ENCODE measurements around the gene DFFA. TPM values are rescaled to one million over a fixed set of nuclear protein-coding genes. Genes with fewer than 3 reads are reported as not detected.

DFFA gene
- total and polyA plus RNA-seq, 2 donors (not counting 3 experiments of a cell fraction or from before 2014, with no cell fraction given) = 30.0 to 44.5 TPM

- Histone ChIP-seq H3K4me2 (ENCODE audit: insufficient read depth, low read length) (no peak overlapping the region), H3K4me3 (replicated peaks in 1 of 3; ENCODE audit: insufficient read depth in 1 of 3, low read depth in 1 of 3, low read length in 3 of 3) (no peak overlapping the region), H3K9ac (replicated peaks; ENCODE audit: extremely low read depth, insufficient read depth, low read length) (no peak overlapping the region), H3K9me1 (replicated peaks; ENCODE audit: control insufficient read depth, extremely low read depth, insufficient read depth, low read length) (no peaks in the 10 kb centered on the region), H3K36me3 (ENCODE audit: control insufficient read depth in 2 of 2, extremely low read depth in 1 of 2, insufficient read depth in 2 of 2, low read length in 2 of 2) (no peaks in the 10 kb centered on the region), H3K27ac (ENCODE audit: insufficient read depth, low read depth, low read length) (no peak overlapping the region), H4K20me1 (replicated peaks; ENCODE audit: control insufficient read depth, extremely low read depth, insufficient read depth, low read length) (no peaks in the 10 kb centered on the region), H3K79me2 (ENCODE audit: control insufficient read depth, insufficient read depth, low read length) (peaks cover 10% of the 10 kb centered on the region), H3K9me3 (replicated peaks; ENCODE audit: control insufficient read depth, insufficient read depth, low read length) (no peaks in the 10 kb centered on the region), H2AFZ (ENCODE audit: low read depth, low read length) (no peak overlapping the region), H3K4me1 (ENCODE audit: control insufficient read depth, extremely low read depth, insufficient read depth, low read length) (peaks cover 3% of the 10 kb centered on the region), H3K27me3 (ENCODE audit: control insufficient read depth in 2 of 2, insufficient read depth in 2 of 2, low read length in 2 of 2) (no peaks in the 10 kb centered on the region)
- DNase-seq (ENCODE audit: low read depth, low spot score) (no peak), FAIRE-seq (no peak)
- intact Hi-C loops (cut with micrococcal nuclease) (no loop called here), dilution Hi-C loops (cut with MboI; ENCODE audit: extremely low pct_ligation_motif_present, low sequenced_read_pairs) (no loop called here)
- no peak for TF ChIP-seq FOS (IDR thresholded peaks at IDR 0.05; ENCODE audit: borderline replicate concordance, insufficient read depth, low read length)
- no peak for TF ChIP-seq POLR2A (IDR thresholded peaks at IDR 0.05; ENCODE audit: low read depth, low read length)
- TF ChIP-seq MAX (IDR thresholded peaks at IDR 0.05; ENCODE audit: insufficient read depth, insufficient read length) = no peak
- ChIA-PET CTCF (interaction anchor here (1.5 to 2.5 kb wide), 4 partner anchors 8 to 26 kb away, joined by 5 to 12 read pairs (median 10); no protein-coding TSS in a partner anchor), POLR2A (interaction anchor here (0.6 kb wide), 1 partner anchor 11 kb away, joined by 3 read pairs; no protein-coding TSS in a partner anchor)
- BruUV-seq (replicated peaks) = no TSS peak
Observed at GRCh38 chr1:10520497-10520896, 48.2 kb upstream of the DFFA start.

GRCh38 chr1:10519016-10519417, 46.7 kb upstream of the DFFA start:
- DNase-seq (ENCODE audit: low read depth, low spot score) = no peak
- dilution Hi-C loops (cut with MboI; ENCODE audit: extremely low pct_ligation_motif_present, low sequenced_read_pairs) (no loop called here), intact Hi-C loops (cut with micrococcal nuclease) (no loop called here)
- Histone ChIP-seq H2AFZ (ENCODE audit: low read depth, low read length) (no peak overlapping the region), H3K36me3 (ENCODE audit: control insufficient read depth in 2 of 2, extremely low read depth in 1 of 2, insufficient read depth in 2 of 2, low read length in 2 of 2) (no peaks in the 10 kb centered on the region), H3K4me3 (replicated peaks in 1 of 3; ENCODE audit: insufficient read depth in 1 of 3, low read depth in 1 of 3, low read length in 3 of 3) (no peak overlapping the region), H3K27ac (ENCODE audit: insufficient read depth, low read depth, low read length) (no peak overlapping the region), H3K79me2 (ENCODE audit: control insufficient read depth, insufficient read depth, low read length) (peaks cover 13% of the 10 kb centered on the region), H3K9ac (replicated peaks; ENCODE audit: extremely low read depth, insufficient read depth, low read length) (no peak overlapping the region), H3K9me3 (replicated peaks; ENCODE audit: control insufficient read depth, insufficient read depth, low read length) (no peaks in the 10 kb centered on the region), H4K20me1 (replicated peaks; ENCODE audit: control insufficient read depth, extremely low read depth, insufficient read depth, low read length) (no peaks in the 10 kb centered on the region), H3K9me1 (replicated peaks; ENCODE audit: control insufficient read depth, extremely low read depth, insufficient read depth, low read length) (no peaks in the 10 kb centered on the region), H3K4me1 (ENCODE audit: control insufficient read depth, extremely low read depth, insufficient read depth, low read length) (peaks cover 3% of the 10 kb centered on the region), H3K27me3 (ENCODE audit: control insufficient read depth in 2 of 2, insufficient read depth in 2 of 2, low read length in 2 of 2) (no peaks in the 10 kb centered on the region), H3K4me2 (ENCODE audit: insufficient read depth, low read length) (no peak overlapping the region)
- CTCF ChIA-PET = interaction anchor here (2.5 kb wide), 1 partner anchor 12 kb away, joined by 12 read pairs; no protein-coding TSS in a partner anchor
- no peak for FAIRE-seq
- POLR2A ChIA-PET = no interaction called here
- no peak for TF ChIP-seq POLR2A (IDR thresholded peaks at IDR 0.05; ENCODE audit: low read depth, low read length)
- no peak for TF ChIP-seq JUN (IDR thresholded peaks at IDR 0.05; ENCODE audit: borderline replicate concordance, insufficient read depth, insufficient read length, low read depth)
- no peak for TF ChIP-seq MAX (IDR thresholded peaks at IDR 0.05; ENCODE audit: insufficient read depth, insufficient read length)
- no peak for TF ChIP-seq CTCF (IDR thresholded peaks at IDR 0.05; ENCODE audit: extremely low read depth in 1 of 2, insufficient read depth in 1 of 2, low read depth in 1 of 2, low read length in 2 of 2)
- no peak for TF ChIP-seq EZH2 (IDR thresholded peaks at IDR 0.05; ENCODE audit: borderline replicate concordance, low read depth, low read length, severe bottlenecking)
- no peak for TF ChIP-seq POLR2AphosphoS5 (IDR thresholded peaks at IDR 0.05; ENCODE audit: insufficient read depth, low read depth, low read length)
- TF ChIP-seq GATA2 (IDR thresholded peaks at IDR 0.05; ENCODE audit: insufficient read depth, insufficient read length, low read depth, low read length) = no peak
- no peak for TF ChIP-seq MYC (IDR thresholded peaks at IDR 0.05; ENCODE audit: low read depth, low read length)
- no peak for TF ChIP-seq FOS (IDR thresholded peaks at IDR 0.05; ENCODE audit: borderline replicate concordance, insufficient read depth, low read length)
- no TSS peak for BruUV-seq (replicated peaks)
